ENCODE measurements around the gene RTKN2.

DNA sequence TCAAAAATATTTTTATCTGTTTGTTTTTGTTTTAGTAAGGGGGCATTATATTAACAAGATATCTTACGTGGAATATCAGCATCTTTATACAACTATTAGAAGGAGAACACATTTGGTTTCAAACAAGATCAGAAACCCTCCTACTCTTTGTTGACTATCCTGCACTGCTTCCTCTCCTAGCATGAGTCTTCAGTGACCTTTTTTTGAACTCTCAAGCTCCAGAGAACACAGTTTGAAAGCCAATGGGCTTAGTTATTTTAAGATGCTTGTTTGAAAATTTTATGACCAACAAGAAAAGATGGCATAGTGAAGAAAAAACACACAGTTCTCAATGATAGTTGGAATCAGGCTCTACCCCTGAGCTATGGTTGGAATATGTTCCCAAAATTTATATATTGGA lies 37.2 kb upstream of the RTKN2 start:
- no peak for TF ChIP-seq CTCF (IDR thresholded peaks at IDR 0.05; ENCODE audit: low read length)
- TF ChIP-seq EZH2 (optimal IDR thresholded peaks at IDR 0.05; ENCODE audit: low read depth, low read length) = no peak

Measured in MM.1S (cell line).